Uterus (tissue), 2 donors: ENCODE results near the gene CCDC141.

Experiments
- POLR2A ChIP-seq, 2 donors: fragments of 450-650 bp; IDR thresholded peaks; one replicate each; pipeline ENCODE4 v1.6.1; 2016; ENCODE audit warnings: antibody characterized with exemption in 2 of 2, mild to moderate bottlenecking in 1 of 2, moderate library complexity in 1 of 2
- TF ChIP-seq, protein P1 (sequence below), 4 experiments: fragments of 200-600 bp in 2 of 4; fragments of 450-650 bp in 2 of 4; sonication (generic) in 2 of 4; IDR thresholded peaks; one replicate each; pipeline ENCODE4 v1.5.1; 2016 to 2019; ENCODE audit warnings: antibody characterized with exemption in 4 of 4, mild to moderate bottlenecking in 2 of 4, moderate library complexity in 1 of 4

DNA sequence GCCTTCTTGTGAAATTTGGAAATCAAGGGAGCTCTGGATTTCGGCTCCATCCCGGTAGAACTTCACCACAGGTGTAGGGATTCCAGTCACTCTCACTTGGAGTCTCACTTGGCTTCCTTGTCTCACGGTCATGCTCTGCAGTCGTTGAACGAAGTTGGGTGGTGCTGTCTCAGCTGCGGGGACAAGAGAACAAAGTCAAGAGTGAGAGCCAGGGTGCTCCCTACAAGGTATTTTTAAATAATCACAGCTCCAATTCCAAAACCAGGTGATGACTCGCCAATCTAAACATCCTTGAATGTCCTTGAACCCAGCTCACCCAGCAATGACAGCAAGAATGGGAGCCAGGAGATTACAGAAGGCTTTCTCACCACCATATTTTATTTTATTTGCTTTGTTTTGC lies 249.4 kb downstream of the CCDC141 start:
- no peak for TF ChIP-seq POLR2A (IDR thresholded peaks at IDR 0.05)
- TF ChIP-seq, protein P1, sequence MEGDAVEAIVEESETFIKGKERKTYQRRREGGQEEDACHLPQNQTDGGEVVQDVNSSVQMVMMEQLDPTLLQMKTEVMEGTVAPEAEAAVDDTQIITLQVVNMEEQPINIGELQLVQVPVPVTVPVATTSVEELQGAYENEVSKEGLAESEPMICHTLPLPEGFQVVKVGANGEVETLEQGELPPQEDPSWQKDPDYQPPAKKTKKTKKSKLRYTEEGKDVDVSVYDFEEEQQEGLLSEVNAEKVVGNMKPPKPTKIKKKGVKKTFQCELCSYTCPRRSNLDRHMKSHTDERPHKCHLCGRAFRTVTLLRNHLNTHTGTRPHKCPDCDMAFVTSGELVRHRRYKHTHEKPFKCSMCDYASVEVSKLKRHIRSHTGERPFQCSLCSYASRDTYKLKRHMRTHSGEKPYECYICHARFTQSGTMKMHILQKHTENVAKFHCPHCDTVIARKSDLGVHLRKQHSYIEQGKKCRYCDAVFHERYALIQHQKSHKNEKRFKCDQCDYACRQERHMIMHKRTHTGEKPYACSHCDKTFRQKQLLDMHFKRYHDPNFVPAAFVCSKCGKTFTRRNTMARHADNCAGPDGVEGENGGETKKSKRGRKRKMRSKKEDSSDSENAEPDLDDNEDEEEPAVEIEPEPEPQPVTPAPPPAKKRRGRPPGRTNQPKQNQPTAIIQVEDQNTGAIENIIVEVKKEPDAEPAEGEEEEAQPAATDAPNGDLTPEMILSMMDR (IDR thresholded peaks at IDR 0.05): no peak
